Smooth muscle cell (in vitro differentiated cells): ENCODE measurements around the gene ARF3. TPM values are rescaled to one million over a fixed set of nuclear protein-coding genes. Genes with fewer than 3 reads are reported as not detected.

Source experiments
- DNase-seq: peaks from one replicate; lab custom pipeline; 2025; ENCODE audit not compliant: unreplicated experiment; lab: John Stamatoyannopoulos, UW
- H2AFZ ChIP-seq: fragments of 200-600 bp; sonication (generic); 2 replicates; pipeline ENCODE4 v1.6.0; 2016; ENCODE audit warnings: antibody characterized with exemption, low read depth, mild to moderate bottlenecking
- H3F3A ChIP-seq: fragments of 200-600 bp; sonication (generic); 2 replicates; pipeline ENCODE4 v1.6.0; 2017; ENCODE audit warnings: antibody characterized with exemption, low read depth
- H3K27ac ChIP-seq: fragments of 200-600 bp; sonication (generic); 2 replicates; pipeline ENCODE4 v1.5.1; 2016; ENCODE audit warnings: low read depth, mild to moderate bottlenecking
- H3K27me3 ChIP-seq: fragments of 200-600 bp; sonication (generic); 2 replicates; pipeline ENCODE4 v1.6.1; 2016; ENCODE audit warnings: low read depth, mild to moderate bottlenecking
- H3K36me3 ChIP-seq: fragments of 200-600 bp; sonication (generic); 2 replicates; pipeline ENCODE4 v1.5.1; 2016; ENCODE audit warnings: low read depth
- H3K4me1 ChIP-seq: fragments of 200-600 bp; sonication (generic); 2 replicates; pipeline ENCODE4 v1.5.1; 2016; ENCODE audit warnings: low read depth
- H3K4me2 ChIP-seq: fragments of 200-600 bp; sonication (generic); 2 replicates; pipeline ENCODE4 v1.6.0; 2016; ENCODE audit warnings: mild to moderate bottlenecking
- H3K4me3 ChIP-seq: fragments of 200-600 bp; sonication (generic); 2 replicates; pipeline ENCODE4 v1.5.1; 2016; ENCODE audit warnings: mild to moderate bottlenecking
- H3K79me2 ChIP-seq: fragments of 200-600 bp; sonication (generic); 2 replicates; pipeline ENCODE4 v1.6.0; 2016; ENCODE audit warnings: low read depth, mild to moderate bottlenecking
- H3K9ac ChIP-seq: fragments of 200-600 bp; sonication (generic); 2 replicates; pipeline ENCODE4 v1.6.0; 2016; ENCODE audit warnings: low read depth
- H3K9me3 ChIP-seq: fragments of 200-600 bp; sonication (generic); replicated peaks from 2 replicates; pipeline ENCODE4 v1.5.1; 2016; ENCODE audit warnings: low read depth
- H4K20me1 ChIP-seq: fragments of 200-600 bp; sonication (generic); 2 replicates; pipeline ENCODE4 v1.6.0; 2016; ENCODE audit warnings: low read depth
- WGBS: methylation state at CpG from one replicate; pipeline ENCODE4 v1.1.7; 2016; ENCODE audit warnings: low lambda C conversion rate; 5-methylcytosine and 5-hydroxymethylcytosine counted together
- polyA plus RNA-seq: library from polyadenylated mRNA; unstranded; fragments of >200 nt; fragmentation: Nextera tagmentation; extraction: Ambion mirVana; gene quantifications from 2 replicates; pipeline ENCODE4 v1.2.1, GENCODE V29; 2016
- total RNA-seq: library from RNA; depleted of rRNA; stranded (reverse); fragments of >200 nt; gene quantifications from 2 replicates; pipeline ENCODE4 v1.2.3, GENCODE V29; 2014
- TF ChIP-seq, protein P1 (sequence below): fragments of 200-600 bp; sonication (generic); IDR thresholded peaks from 2 replicates; pipeline ENCODE4 v1.5.1; 2017; ENCODE audit warnings: borderline replicate concordance, mild to moderate bottlenecking, antibody characterized with exemption; ENCODE audit not compliant: insufficient read depth, poor library complexity, severe bottlenecking

ARF3 gene
- total and polyA plus RNA-seq, 2 experiments from 2014 or later: 59.9 to 67.7 TPM

DNA sequence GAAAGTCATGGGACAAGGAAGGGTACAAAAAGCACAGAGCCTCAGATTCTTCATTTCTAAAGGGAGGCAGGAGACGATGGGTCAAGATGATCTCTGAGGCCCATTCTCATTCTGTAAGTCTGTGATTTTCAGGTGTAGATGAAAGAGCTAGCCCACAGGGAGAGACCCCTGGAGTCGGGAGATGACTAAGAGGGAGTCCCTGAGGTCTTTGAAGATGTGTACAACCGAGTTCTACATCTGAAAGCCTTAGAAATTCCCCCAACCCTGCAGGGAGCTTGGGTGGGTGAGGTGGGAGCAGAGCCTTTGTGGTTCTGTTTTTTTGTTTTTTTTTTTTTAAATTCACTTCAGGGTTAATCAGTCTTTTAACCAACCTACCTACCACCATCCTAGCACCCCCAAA is 11.2 kb upstream of the ARF3 start:
- H3K27ac ChIP-seq: no peak overlapping the region
- no peaks in the 10 kb centered on the region for H4K20me1 ChIP-seq
- no peak overlapping the region for H3K4me3 ChIP-seq
- no peak overlapping the region for H2AFZ ChIP-seq
- no peaks in the 10 kb centered on the region for H3K9me3 ChIP-seq
- H3K9ac ChIP-seq: no peak overlapping the region
- 67% methylated on average over 3 of the region's 3 CpGs for WGBS
- H3K79me2 ChIP-seq: no peaks in the 10 kb centered on the region
- TF ChIP-seq, protein P1, sequence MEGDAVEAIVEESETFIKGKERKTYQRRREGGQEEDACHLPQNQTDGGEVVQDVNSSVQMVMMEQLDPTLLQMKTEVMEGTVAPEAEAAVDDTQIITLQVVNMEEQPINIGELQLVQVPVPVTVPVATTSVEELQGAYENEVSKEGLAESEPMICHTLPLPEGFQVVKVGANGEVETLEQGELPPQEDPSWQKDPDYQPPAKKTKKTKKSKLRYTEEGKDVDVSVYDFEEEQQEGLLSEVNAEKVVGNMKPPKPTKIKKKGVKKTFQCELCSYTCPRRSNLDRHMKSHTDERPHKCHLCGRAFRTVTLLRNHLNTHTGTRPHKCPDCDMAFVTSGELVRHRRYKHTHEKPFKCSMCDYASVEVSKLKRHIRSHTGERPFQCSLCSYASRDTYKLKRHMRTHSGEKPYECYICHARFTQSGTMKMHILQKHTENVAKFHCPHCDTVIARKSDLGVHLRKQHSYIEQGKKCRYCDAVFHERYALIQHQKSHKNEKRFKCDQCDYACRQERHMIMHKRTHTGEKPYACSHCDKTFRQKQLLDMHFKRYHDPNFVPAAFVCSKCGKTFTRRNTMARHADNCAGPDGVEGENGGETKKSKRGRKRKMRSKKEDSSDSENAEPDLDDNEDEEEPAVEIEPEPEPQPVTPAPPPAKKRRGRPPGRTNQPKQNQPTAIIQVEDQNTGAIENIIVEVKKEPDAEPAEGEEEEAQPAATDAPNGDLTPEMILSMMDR: no peak
- DNase-seq: no peak
- H3K36me3 ChIP-seq: no peaks in the 10 kb centered on the region
- peaks cover 22% of the 10 kb centered on the region for H3K4me1 ChIP-seq
- H3K27me3 ChIP-seq: peaks cover 51% of the 10 kb centered on the region
- H3F3A ChIP-seq: peaks cover 6% of the 10 kb centered on the region
- H3K4me2 ChIP-seq: no peak overlapping the region

DNA sequence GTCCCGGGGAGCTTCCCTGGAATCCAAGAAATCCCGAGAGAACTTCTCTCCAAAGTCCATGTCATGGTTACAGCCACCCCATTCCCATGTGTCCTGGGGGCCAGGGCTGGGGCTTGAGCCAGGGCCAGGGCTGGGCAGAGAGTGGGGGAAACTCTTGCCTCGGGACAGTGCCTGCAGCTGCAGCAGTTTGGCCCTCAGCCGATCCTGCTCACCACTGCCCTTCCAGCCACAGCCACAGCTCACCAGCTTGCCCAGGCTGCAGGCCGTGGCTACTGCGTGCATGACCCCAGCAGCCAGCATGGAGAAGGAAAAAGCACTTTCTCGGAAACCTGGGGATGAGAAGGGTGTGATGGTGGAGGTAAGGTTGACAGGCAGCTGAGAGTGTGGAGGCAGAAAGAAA is 10.7 kb upstream of the ARF3 start:
- TF ChIP-seq, protein P1: no peak
- H3K4me1 ChIP-seq: peaks cover 22% of the 10 kb centered on the region
- WGBS: 65% methylated on average over 7 of the region's 7 CpGs
- H3K4me2 ChIP-seq: no peak overlapping the region
- no peak overlapping the region for H3K9ac ChIP-seq
- no peak overlapping the region for H3K4me3 ChIP-seq
- H2AFZ ChIP-seq: no peak overlapping the region
- peaks cover 4% of the 10 kb centered on the region for H3F3A ChIP-seq
- H3K9me3 ChIP-seq: no peaks in the 10 kb centered on the region
- H3K27me3 ChIP-seq: peaks cover 46% of the 10 kb centered on the region
- no peaks in the 10 kb centered on the region for H3K79me2 ChIP-seq
- H3K36me3 ChIP-seq: no peaks in the 10 kb centered on the region
- DNase-seq: no peak
- H4K20me1 ChIP-seq: no peaks in the 10 kb centered on the region
- no peak overlapping the region for H3K27ac ChIP-seq

DNA sequence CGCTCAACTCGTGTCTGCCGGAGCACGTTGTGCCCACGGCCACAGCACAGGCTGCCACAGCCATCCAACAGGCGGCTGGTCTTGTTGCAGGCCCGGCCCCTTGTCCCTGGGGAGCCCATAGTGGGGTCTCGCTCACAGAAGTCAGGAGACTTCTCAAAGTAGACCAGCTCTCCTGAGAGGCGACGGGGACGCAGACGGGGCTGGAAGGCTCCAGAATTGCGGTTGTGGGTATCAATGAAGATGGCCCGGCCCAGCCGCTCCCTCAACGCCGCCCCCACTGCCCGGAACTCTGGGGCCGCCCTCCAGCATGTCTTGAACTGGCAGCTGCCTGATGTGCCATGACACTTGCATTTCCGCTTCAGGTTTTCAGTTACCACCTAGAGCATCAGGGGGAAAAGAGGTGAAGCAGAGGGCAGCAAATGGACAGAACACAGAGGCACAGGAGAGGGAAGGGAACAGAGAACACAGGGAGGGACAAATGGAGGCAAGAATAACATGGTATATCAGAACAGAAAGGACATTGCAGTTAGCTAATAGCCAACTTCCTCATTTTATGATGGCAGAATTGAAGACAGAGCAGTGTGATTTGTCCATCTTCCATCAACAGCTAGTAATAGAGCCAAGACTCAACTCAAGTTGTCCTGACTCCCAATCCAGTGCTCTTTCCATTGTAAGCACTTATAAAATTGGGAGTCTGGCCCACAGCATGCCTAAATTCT is 9.0 kb upstream of the ARF3 start:
- Histone ChIP-seq H4K20me1 (no peaks in the 10 kb centered on the region), H3K4me3 (no peak overlapping the region), H3K27ac (no peak overlapping the region), H3K9me3 (no peaks in the 10 kb centered on the region), H3K36me3 (no peaks in the 10 kb centered on the region), H2AFZ (no peak overlapping the region), H3K79me2 (no peaks in the 10 kb centered on the region), H3K27me3 (peaks cover 30% of the 10 kb centered on the region), H3K9ac (no peak overlapping the region), H3K4me1 (peaks cover 19% of the 10 kb centered on the region), H3F3A (no peaks in the 10 kb centered on the region), H3K4me2 (no peak overlapping the region)
- DNase-seq: no peak
- TF ChIP-seq, protein P1: no peak
- 80% methylated on average over 20 of the region's 20 CpGs for WGBS

DNA sequence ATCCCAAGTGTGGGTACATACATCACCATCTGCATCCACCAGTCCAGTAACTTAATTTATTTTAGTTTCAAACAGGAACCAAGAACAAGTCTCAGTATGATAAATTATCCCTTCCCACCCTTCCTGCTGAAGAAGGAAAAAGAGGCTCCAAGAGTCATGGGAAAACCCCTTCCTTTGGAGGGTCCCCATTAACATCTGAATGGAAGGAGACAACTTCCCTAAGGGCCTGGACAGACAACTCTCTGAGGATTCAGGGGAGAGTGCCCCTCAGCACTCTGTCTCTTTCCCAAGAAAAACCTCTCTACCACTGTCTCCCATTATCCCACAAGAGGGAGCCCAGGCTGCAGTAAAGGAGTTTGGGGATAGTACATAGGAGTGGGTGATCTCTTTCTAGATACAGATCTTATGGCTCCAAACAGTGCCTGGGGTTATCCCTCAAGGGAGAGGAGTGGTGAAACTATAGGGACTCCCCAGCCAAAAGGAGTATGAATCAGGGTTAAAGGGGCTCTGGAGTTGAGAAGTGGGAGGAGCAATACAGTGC is 8.1 kb upstream of the ARF3 start:
- Histone ChIP-seq H3K4me1 (peaks cover 10% of the 10 kb centered on the region), H3K27ac (no peak overlapping the region), H3K4me3 (no peak overlapping the region), H2AFZ (no peak overlapping the region), H3K79me2 (no peaks in the 10 kb centered on the region), H3F3A (no peaks in the 10 kb centered on the region), H3K9ac (no peak overlapping the region), H3K9me3 (no peaks in the 10 kb centered on the region), H3K4me2 (no peak overlapping the region), H4K20me1 (no peaks in the 10 kb centered on the region), H3K36me3 (no peaks in the 10 kb centered on the region), H3K27me3 (peaks cover 21% of the 10 kb centered on the region)
- DNase-seq: no peak
- TF ChIP-seq, protein P1: no peak
